NB4 (cell line): Measurements from ENCODE around the gene C1QL3.

ENCODE experiments used
- DNase-seq: peaks from one replicate; pipeline ENCODE4 v3.0.0; 2010; ENCODE audit warnings: low read depth
- H3K4me3 ChIP-seq: one replicate; pipeline ENCODE4 v1.5.1; 2011; ENCODE audit warnings: mild to moderate bottlenecking, low read depth, low read length, moderate library complexity
- CTCF ChIP-seq: IDR thresholded peaks from one replicate; pipeline ENCODE4 v1.5.1; 2012; ENCODE audit warnings: low read depth, low read length
- MAX ChIP-seq: IDR thresholded peaks from 2 replicates; pipeline ENCODE4 v1.6.1; 2011; ENCODE audit warnings: low read depth, low read length
- MYC ChIP-seq: IDR thresholded peaks from 2 replicates; pipeline ENCODE4 v1.6.1; 2011; ENCODE audit warnings: low read depth, low read length
- POLR2A ChIP-seq: IDR thresholded peaks from 2 replicates; pipeline ENCODE4 v1.6.1; 2011; ENCODE audit warnings: mild to moderate bottlenecking; ENCODE audit not compliant: insufficient read length; ENCODE audit errors: extremely low read depth

C1QL3 gene

GRCh38 chr10:16529853-16530252, 8.2 kb upstream of the C1QL3 start:
- no peak overlapping the region for H3K4me3 ChIP-seq
- no peak for DNase-seq
- TF ChIP-seq POLR2A (no peak), MYC (no peak), CTCF (no peak), MAX (no peak)

- H3K4me3 ChIP-seq = no peak overlapping the region
- DNase-seq = no peak
- TF ChIP-seq MYC = no peak
- TF ChIP-seq POLR2A = no peak
- TF ChIP-seq CTCF = no peak
- no peak for TF ChIP-seq MAX
Measured at GRCh38 chr10:16527452-16527851, 5.8 kb upstream of the C1QL3 start.

GRCh38 chr10:16520900-16521299, 779 bp downstream of the C1QL3 start:
- no peak overlapping the region for H3K4me3 ChIP-seq
- no peak for DNase-seq
- no peak for TF ChIP-seq POLR2A
- no peak for TF ChIP-seq CTCF
- TF ChIP-seq MAX = no peak
- TF ChIP-seq MYC = no peak

- no peak for DNase-seq
- TF ChIP-seq CTCF (no peak), MAX (no peak), POLR2A (no peak), MYC (no peak)
- no peak overlapping the region for H3K4me3 ChIP-seq
Measured at GRCh38 chr10:16519908-16520861, 1.5 kb downstream of the C1QL3 start.

- H3K4me3 ChIP-seq = no peak overlapping the region
- no peak for TF ChIP-seq MYC
- TF ChIP-seq POLR2A = no peak
- no peak for TF ChIP-seq CTCF
- no peak for TF ChIP-seq MAX
- no peak for DNase-seq
Measured at GRCh38 chr10:16519250-16519907, 2.3 kb downstream of the C1QL3 start.
